K562 (cell line): ENCODE results near the gene EYA4. TPM values are rescaled to one million over a fixed set of nuclear protein-coding genes. Genes with fewer than 3 reads are reported as not detected.

ENCODE experiments used
- ATAC-seq: fragments of 200-7000 bp; cut with Tn5 transposase; 3 replicates; pipeline ENCODE4 v1.9.1; 2020; ENCODE audit warnings: moderate library complexity
- BruUV-seq: library from RNA; stranded (reverse); fragments of 400-500 nt; replicated peaks from 2 replicates; lab custom pipeline; 2021; lab: Mats Ljungman, UMichigan
- CTCF ChIA-PET: fragments of 300-600 bp; formaldehyde crosslinking; extraction: SDS; loops from one replicate; lab custom pipeline; 2021; ENCODE audit warnings: low intra/inter-chr PET ratio; lab: Yijun Ruan, JAX
- POLR2A ChIA-PET: fragments of 300-600, 350-650 bp; sonication (Branson Sonifier 250); formaldehyde crosslinking; extraction: SDS; loops from one replicate; lab custom pipeline; 2021; ENCODE audit warnings: antibody characterized with exemption, inconsistent platforms; lab: Yijun Ruan, JAX
- DNase-seq, 4 experiments: peaks; one replicate each; pipeline versions ENCODE4 v3.0.0 to v3.0.0-alpha.2; 2011 to 2018; ENCODE audit warnings: low spot score in 3 of 4, mixed read lengths in 3 of 4; ENCODE audit errors: extremely low read depth in 1 of 4
- FAIRE-seq: peaks from 2 replicates; lab custom pipeline; 2011; peaks lifted over from hg19 to GRCh38; lab: Jason Lieb, UNC
- H2AFZ ChIP-seq: 2 replicates; pipeline ENCODE4 v1.6.0; 2011; ENCODE audit warnings: low read depth, low read length, control low read depth, inconsistent platforms
- H3K27ac ChIP-seq: fragments of 200-600 bp; 3 replicates; pipeline ENCODE4 v1.8.0; 2011; ENCODE audit warnings: low read depth, mild to moderate bottlenecking, control low read depth, inconsistent platforms, low read length, moderate library complexity, mixed read lengths; ENCODE audit errors: extremely low read depth
- H3K27me3 ChIP-seq, 2 experiments: fragments of 300-600 bp in 1 of 2; 2 replicates in 1 of 2; 3 replicates in 1 of 2; pipeline versions ENCODE4 v1.6.0 to v1.8.0; 2011; ENCODE audit warnings: inconsistent platforms in 2 of 2, low read length in 2 of 2, mild to moderate bottlenecking in 1 of 2, mixed read lengths in 1 of 2, moderate library complexity in 1 of 2; ENCODE audit not compliant: control insufficient read depth in 2 of 2, insufficient read depth in 2 of 2
- H3K36me3 ChIP-seq: fragments of 300-600 bp; 3 replicates; pipeline ENCODE4 v1.8.0; 2011; ENCODE audit warnings: mild to moderate bottlenecking, low read length, inconsistent platforms; ENCODE audit not compliant: control insufficient read depth, insufficient read depth
- H3K4me1 ChIP-seq, 2 experiments: fragments of 200-600 bp in 1 of 2; replicated peaks in 1 of 2; 2 replicates in 1 of 2; 3 replicates in 1 of 2; pipeline versions ENCODE4 v1.5.1 to v1.8.0; 2011; ENCODE audit warnings: inconsistent platforms in 2 of 2, low read length in 2 of 2, mild to moderate bottlenecking in 1 of 2, mixed read lengths in 1 of 2, moderate library complexity in 1 of 2; ENCODE audit not compliant: control insufficient read depth in 2 of 2, insufficient read depth in 2 of 2
- H3K4me2 ChIP-seq: 2 replicates; pipeline ENCODE4 v1.6.1; 2011; ENCODE audit warnings: low read length, control low read depth, inconsistent platforms, mixed read lengths; ENCODE audit not compliant: insufficient read depth
- H3K4me3 ChIP-seq: fragments of 200-600 bp; sonication (generic), shearing (Covaris generic); 2 replicates; pipeline ENCODE4 v1.5.1; 2016; ENCODE audit warnings: control low read depth, inconsistent platforms
- H3K79me2 ChIP-seq: fragments of 200-600 bp; 3 replicates; pipeline ENCODE4 v1.8.0; 2011; ENCODE audit warnings: low read length, inconsistent platforms; ENCODE audit not compliant: control insufficient read depth, insufficient read depth
- H3K9ac ChIP-seq, 2 experiments: 2 replicates each; pipeline versions ENCODE4 v1.6.0 to v1.6.1; 2011; ENCODE audit warnings: low read depth in 2 of 2, low read length in 2 of 2, control low read depth in 1 of 2, inconsistent platforms in 1 of 2, mild to moderate bottlenecking in 1 of 2, mixed read lengths in 1 of 2; ENCODE audit not compliant: insufficient read depth in 1 of 2
- H3K9me1 ChIP-seq: one replicate; pipeline ENCODE4 v1.6.0; 2011; ENCODE audit warnings: inconsistent platforms, mild to moderate bottlenecking, low read length, moderate library complexity; ENCODE audit not compliant: control insufficient read depth, insufficient read depth
- H3K9me3 ChIP-seq: replicated peaks from 2 replicates; pipeline ENCODE4 v1.5.1; 2011; ENCODE audit warnings: low read depth, low read length, inconsistent platforms; ENCODE audit not compliant: control insufficient read depth, insufficient read depth
- H4K20me1 ChIP-seq: replicated peaks from 2 replicates; pipeline ENCODE4 v1.6.1; 2011; ENCODE audit warnings: low read length, inconsistent platforms, mixed read lengths; ENCODE audit not compliant: control insufficient read depth, insufficient read depth
- CBFA2T2 ChIP-seq: fragments of 450-650 bp; conservative IDR thresholded peaks from 2 replicates; pipeline ENCODE4 v1.6.1; 2017; ENCODE audit warnings: mild to moderate bottlenecking
- CBX8 ChIP-seq: fragments of 200-600 bp; sonication (generic); IDR thresholded peaks from 2 replicates; pipeline ENCODE4 v1.6.1; 2012; ENCODE audit warnings: borderline replicate concordance, mixed run types, low read depth, mild to moderate bottlenecking, moderate library complexity, mixed read lengths, low read length, control low read depth, inconsistent platforms; ENCODE audit not compliant: poor library complexity, severe bottlenecking; ENCODE audit errors: extremely low read depth
- ELF1 ChIP-seq: fragments of 200-800 bp; sonication (Bioruptor generic); IDR thresholded peaks from 2 replicates; pipeline ENCODE4 v1.6.1; 2016; ENCODE audit warnings: missing genetic modification characterization, missing compliant biosample characterization
- KLF16 ChIP-seq: IDR thresholded peaks from 2 replicates; pipeline ENCODE4 v1.6.1; 2016; ENCODE audit warnings: antibody characterized with exemption
- MTA1 ChIP-seq: fragments of 450-650 bp; IDR thresholded peaks from 2 replicates; pipeline ENCODE4 v1.6.1; 2017; ENCODE audit warnings: borderline replicate concordance
- POLR2AphosphoS2 ChIP-seq: IDR thresholded peaks from 2 replicates; pipeline ENCODE4 v1.6.1; 2012; ENCODE audit warnings: low read length, improper control_type of control experiment
- RFX7 ChIP-seq: fragments of 250-450 bp; sonication (Bioruptor Pico); IDR thresholded peaks from 2 replicates; pipeline ENCODE4 v1.5.1; 2021; ENCODE audit warnings: mild to moderate bottlenecking
- ZBTB7A ChIP-seq: IDR thresholded peaks from 2 replicates; pipeline ENCODE4 v1.6.1; 2011; ENCODE audit warnings: low read depth, mild to moderate bottlenecking, low read length, moderate library complexity, borderline replicate concordance; ENCODE audit not compliant: control insufficient read depth
- ZNF232 ChIP-seq: sonication (generic); formaldehyde crosslinking; IDR thresholded peaks from 2 replicates; pipeline ENCODE4 v1.8.0; 2022; ENCODE audit warnings: mild to moderate bottlenecking, missing genetic modification reagents
- WGBS: fragments of 100-300 bp; shearing (Covaris generic); methylation state at CpG from one replicate; pipeline ENCODE4 v1.1.6; 2016; ENCODE audit warnings: low coverage, mixed read lengths; ENCODE audit not compliant: insufficient coverage; ENCODE audit errors: missing lambda C conversion rate; 5-methylcytosine and 5-hydroxymethylcytosine counted together
- in situ Hi-C: fragments of 300-500 bp; cut with MboI; formaldehyde crosslinking; loops from 4 replicates; pipeline ENCODE4 v1.15.0; 2018; ENCODE audit warnings: inconsistent platforms, mixed read lengths
- intact Hi-C: fragments of 100-400 bp; cut with micrococcal nuclease; formaldehyde crosslinking; loops from 2 replicates; pipeline ENCODE4 v1.14.2; 2022
- polyA plus RNA-seq, 8 experiments: library from polyadenylated mRNA; depleted of rRNA in 4 of 8; stranded (reverse) in 5 of 8; unstranded in 3 of 8; fragments of >200 nt; fragmentation: Nextera tagmentation in 2 of 8; fragmentation: Illumina TruSeq in 1 of 8; extraction: Ambion mirVana in 2 of 8; extraction: Trizol in 1 of 8; gene quantifications; 2 replicates each; pipeline versions ENCODE4 v1.2.1 to v1.2.3, GENCODE V29; 2011 to 2014; ENCODE audit warnings: inconsistent platforms in 1 of 8, missing spikeins in 1 of 8
- total RNA-seq, 7 experiments: library from RNA; depleted of rRNA in 6 of 7; stranded (reverse); fragments of >200 nt in 6 of 7; fragmentation: Illumina TruSeq in 2 of 7; extraction: Trizol in 2 of 7; gene quantifications; 2 replicates each; pipeline versions ENCODE4 v1.2.1 to v1.2.3, GENCODE V29; 2011 to 2021; ENCODE audit warnings: low replicate concordance in 1 of 7
- TF ChIP-seq, protein P1 (sequence below): sonication (generic); formaldehyde crosslinking; IDR thresholded peaks from 2 replicates; pipeline ENCODE4 v1.9.0; 2022; ENCODE audit warnings: mild to moderate bottlenecking, missing genetic modification reagents
- TF ChIP-seq, protein P2 (sequence below): fragments of 450-650 bp; IDR thresholded peaks from one replicate; pipeline ENCODE4 v1.6.1; 2018; ENCODE audit warnings: mild to moderate bottlenecking, moderate library complexity; ENCODE audit not compliant: partially characterized antibody
- TF ChIP-seq, protein P3 (sequence below): fragments of 450-650 bp; IDR thresholded peaks from 2 replicates; pipeline ENCODE4 v1.7.0; 2016; ENCODE audit warnings: borderline replicate concordance
- TF ChIP-seq, protein P4 (sequence below): fragments of 450-650 bp; formaldehyde crosslinking; IDR thresholded peaks from 2 replicates; pipeline ENCODE4 v1.4.0; 2020; ENCODE audit warnings: mild to moderate bottlenecking, mixed read lengths

Gene EYA4
- total and polyA plus RNA-seq, 9 of the 15 experiments (the other 6 are each of a cell fraction or from before 2014, with no cell fraction given) = 0.03 to 0.04 TPM; not detected in 7

DNA sequence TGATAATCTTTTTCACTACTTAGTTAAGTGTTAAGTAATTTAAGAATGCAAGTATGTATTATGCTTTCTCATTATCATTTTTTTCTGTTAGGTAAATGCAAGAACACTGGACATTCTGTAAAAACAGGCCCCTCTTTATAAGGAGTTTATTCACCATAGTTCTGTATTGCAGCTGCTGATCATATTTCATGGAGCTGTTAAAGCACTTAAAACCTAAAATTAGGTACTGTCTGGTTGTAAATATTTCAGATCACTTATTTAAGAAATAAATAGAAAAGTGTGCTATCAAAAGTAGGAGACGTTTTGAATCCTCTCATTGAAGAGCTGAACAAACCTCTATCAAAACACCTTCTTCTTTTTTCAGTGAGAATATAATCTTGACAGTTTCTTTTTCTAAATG lies 3.9 kb downstream of the EYA4 start:
- H3K4me2 ChIP-seq = no peak overlapping the region
- H3K79me2 ChIP-seq = no peaks in the 10 kb centered on the region
- no peaks in the 10 kb centered on the region for H3K36me3 ChIP-seq
- FAIRE-seq = no peak
- intact Hi-C loops (no loop called here), in situ Hi-C loops (no loop called here)
- ChIA-PET POLR2A (no interaction called here), CTCF (no interaction called here)
- whole genome bisulfite sequencing = 0% methylated on average over 1 of the region's 1 CpG
- TF ChIP-seq ZNF232 (CRISPR knock-in tag) = no peak
- no peak for TF ChIP-seq KLF16
- TF ChIP-seq, protein P1, sequence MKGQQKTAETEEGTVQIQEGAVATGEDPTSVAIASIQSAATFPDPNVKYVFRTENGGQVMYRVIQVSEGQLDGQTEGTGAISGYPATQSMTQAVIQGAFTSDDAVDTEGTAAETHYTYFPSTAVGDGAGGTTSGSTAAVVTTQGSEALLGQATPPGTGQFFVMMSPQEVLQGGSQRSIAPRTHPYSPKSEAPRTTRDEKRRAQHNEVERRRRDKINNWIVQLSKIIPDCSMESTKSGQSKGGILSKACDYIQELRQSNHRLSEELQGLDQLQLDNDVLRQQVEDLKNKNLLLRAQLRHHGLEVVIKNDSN (CRISPR knock-in tag) = no peak
- TF ChIP-seq, protein P2, sequence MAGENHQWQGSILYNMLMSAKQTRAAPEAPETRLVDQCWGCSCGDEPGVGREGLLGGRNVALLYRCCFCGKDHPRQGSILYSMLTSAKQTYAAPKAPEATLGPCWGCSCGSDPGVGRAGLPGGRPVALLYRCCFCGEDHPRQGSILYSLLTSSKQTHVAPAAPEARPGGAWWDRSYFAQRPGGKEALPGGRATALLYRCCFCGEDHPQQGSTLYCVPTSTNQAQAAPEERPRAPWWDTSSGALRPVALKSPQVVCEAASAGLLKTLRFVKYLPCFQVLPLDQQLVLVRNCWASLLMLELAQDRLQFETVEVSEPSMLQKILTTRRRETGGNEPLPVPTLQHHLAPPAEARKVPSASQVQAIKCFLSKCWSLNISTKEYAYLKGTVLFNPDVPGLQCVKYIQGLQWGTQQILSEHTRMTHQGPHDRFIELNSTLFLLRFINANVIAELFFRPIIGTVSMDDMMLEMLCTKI = no peak
- no peak for TF ChIP-seq MTA1
- TF ChIP-seq, protein P3, sequence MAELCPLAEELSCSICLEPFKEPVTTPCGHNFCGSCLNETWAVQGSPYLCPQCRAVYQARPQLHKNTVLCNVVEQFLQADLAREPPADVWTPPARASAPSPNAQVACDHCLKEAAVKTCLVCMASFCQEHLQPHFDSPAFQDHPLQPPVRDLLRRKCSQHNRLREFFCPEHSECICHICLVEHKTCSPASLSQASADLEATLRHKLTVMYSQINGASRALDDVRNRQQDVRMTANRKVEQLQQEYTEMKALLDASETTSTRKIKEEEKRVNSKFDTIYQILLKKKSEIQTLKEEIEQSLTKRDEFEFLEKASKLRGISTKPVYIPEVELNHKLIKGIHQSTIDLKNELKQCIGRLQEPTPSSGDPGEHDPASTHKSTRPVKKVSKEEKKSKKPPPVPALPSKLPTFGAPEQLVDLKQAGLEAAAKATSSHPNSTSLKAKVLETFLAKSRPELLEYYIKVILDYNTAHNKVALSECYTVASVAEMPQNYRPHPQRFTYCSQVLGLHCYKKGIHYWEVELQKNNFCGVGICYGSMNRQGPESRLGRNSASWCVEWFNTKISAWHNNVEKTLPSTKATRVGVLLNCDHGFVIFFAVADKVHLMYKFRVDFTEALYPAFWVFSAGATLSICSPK = no peak
- no peak for TF ChIP-seq ZBTB7A
- TF ChIP-seq POLR2AphosphoS2 = no peak
- TF ChIP-seq CBFA2T2 = no peak
- no peak for TF ChIP-seq RFX7 (CRISPR knock-in tag)
- no peak for TF ChIP-seq CBX8
- TF ChIP-seq, protein P4, sequence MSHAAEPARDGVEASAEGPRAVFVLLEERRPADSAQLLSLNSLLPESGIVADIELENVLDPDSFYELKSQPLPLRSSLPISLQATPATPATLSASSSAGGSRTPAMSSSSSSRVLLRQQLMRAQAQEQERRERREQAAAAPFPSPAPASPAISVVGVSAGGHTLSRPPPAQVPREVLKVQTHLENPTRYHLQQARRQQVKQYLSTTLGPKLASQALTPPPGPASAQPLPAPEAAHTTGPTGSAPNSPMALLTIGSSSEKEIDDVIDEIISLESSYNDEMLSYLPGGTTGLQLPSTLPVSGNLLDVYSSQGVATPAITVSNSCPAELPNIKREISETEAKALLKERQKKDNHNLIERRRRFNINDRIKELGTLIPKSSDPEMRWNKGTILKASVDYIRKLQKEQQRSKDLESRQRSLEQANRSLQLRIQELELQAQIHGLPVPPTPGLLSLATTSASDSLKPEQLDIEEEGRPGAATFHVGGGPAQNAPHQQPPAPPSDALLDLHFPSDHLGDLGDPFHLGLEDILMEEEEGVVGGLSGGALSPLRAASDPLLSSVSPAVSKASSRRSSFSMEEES (CRISPR knock-in tag) = no peak
- no peak for TF ChIP-seq ELF1 (tag)
- no peak overlapping the region for H3K27ac ChIP-seq
- no peaks in the 10 kb centered on the region for H4K20me1 ChIP-seq
- H3K4me3 ChIP-seq = no peak overlapping the region
- H3K27me3 ChIP-seq = no peaks in the 10 kb centered on the region; a peak in 1 of 5 replicates
- ATAC-seq = no peak
- no peaks in the 10 kb centered on the region for H3K9me1 ChIP-seq
- H3K9me3 ChIP-seq = no peaks in the 10 kb centered on the region
- no peak overlapping the region for H3K9ac ChIP-seq
- no TSS peak for BruUV-seq
- no peak for DNase-seq
- H2AFZ ChIP-seq = no peak overlapping the region
- H3K4me1 ChIP-seq = no peaks in the 10 kb centered on the region; a peak in 1 of 5 replicates
